MCF 10A (cell line): Measurements from ENCODE around the gene PDE1C. TPM values are rescaled to one million over a fixed set of nuclear protein-coding genes. Genes with fewer than 3 reads are reported as not detected.
A peak's percentile ranks its signal among the peaks of the same experiment; 100 is the strongest.

Experiments used
- BruUV-seq: library from RNA; stranded (reverse); fragments of 400-500 nt; replicated peaks from 2 replicates; lab custom pipeline; 2021; lab: Mats Ljungman, UMichigan
- CTCF ChIA-PET: fragments of 300-600 bp; sonication (Branson Sonifier 250); formaldehyde crosslinking; extraction: SDS; loops from one replicate; lab custom pipeline; 2021; ENCODE audit warnings: antibody characterized with exemption, inconsistent platforms; lab: Yijun Ruan, JAX
- POLR2A ChIA-PET: fragments of 300-600, 350-650 bp; sonication (Branson Sonifier 250); formaldehyde crosslinking; extraction: SDS; loops from one replicate; lab custom pipeline; 2020; ENCODE audit warnings: antibody characterized with exemption, inconsistent platforms; lab: Yijun Ruan, JAX
- DNase-seq: peaks from one replicate; pipeline ENCODE4 v3.0.0-alpha.2; 2018; ENCODE audit not compliant: unreplicated experiment
- H3K27ac Mint-ChIP-seq: one replicate; pipeline ENCODE4 v1.8.0; 2022; ENCODE audit warnings: mild to moderate bottlenecking, low read depth, mixed read lengths; ENCODE audit not compliant: unreplicated experiment
- H3K27me3 Mint-ChIP-seq: one replicate; pipeline ENCODE4 v1.8.0; 2022; ENCODE audit warnings: mixed read lengths; ENCODE audit not compliant: insufficient read depth, unreplicated experiment
- H3K36me3 Mint-ChIP-seq: one replicate; pipeline ENCODE4 v1.8.0; 2022; ENCODE audit warnings: mild to moderate bottlenecking, moderate library complexity, mixed read lengths; ENCODE audit not compliant: insufficient read depth, unreplicated experiment
- H3K4me1 Mint-ChIP-seq: one replicate; pipeline ENCODE4 v1.8.0; 2022; ENCODE audit warnings: mixed read lengths; ENCODE audit not compliant: insufficient read depth, unreplicated experiment
- H3K4me3 Mint-ChIP-seq: one replicate; pipeline ENCODE4 v1.8.0; 2022; ENCODE audit warnings: mild to moderate bottlenecking, moderate library complexity, mixed read lengths; ENCODE audit not compliant: unreplicated experiment
- H3K9me3 Mint-ChIP-seq: one replicate; pipeline ENCODE4 v1.8.0; 2022; ENCODE audit warnings: mixed read lengths; ENCODE audit not compliant: unreplicated experiment
- CTCF ChIP-seq: fragments of 200-600 bp; IDR thresholded peaks from one replicate; pipeline ENCODE4 v1.8.0; 2022; ENCODE audit warnings: antibody characterized with exemption, mild to moderate bottlenecking; ENCODE audit not compliant: unreplicated experiment
- intact Hi-C: fragments of 100-400 bp; cut with micrococcal nuclease; formaldehyde crosslinking; loops from 2 replicates; pipeline ENCODE4 v1.14.1; 2022
- total RNA-seq: library from RNA; stranded (reverse); gene quantifications from 2 replicates; pipeline ENCODE4 v1.2.3, GENCODE V29; 2022

PDE1C gene
- total RNA-seq, 1 experiment from 2014 or later = 0.14 TPM

DNA sequence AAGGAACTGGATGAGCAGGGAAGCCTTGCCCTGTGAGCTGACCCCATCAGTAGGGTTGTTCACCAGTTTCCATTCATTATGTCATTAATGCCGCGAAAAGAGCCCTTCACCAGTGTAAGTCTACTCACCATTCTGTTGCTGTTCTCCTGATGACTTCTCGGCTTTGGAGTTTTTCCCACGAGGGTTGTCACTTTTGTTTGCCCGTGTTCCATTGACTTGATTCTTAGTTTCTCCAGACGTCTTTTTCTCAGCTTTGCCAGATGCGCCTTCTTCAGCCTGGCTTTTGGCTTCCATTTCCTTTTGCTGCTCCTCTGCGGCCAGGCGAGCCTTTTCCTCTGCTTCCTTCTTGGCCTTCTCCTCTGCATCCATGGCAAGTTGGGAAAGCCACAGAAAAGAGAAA is 254.4 kb downstream of the PDE1C start:
- DNase-seq = no peak
- Mint-ChIP-seq H3K4me1 (no peaks in the 10 kb centered on the region), H3K4me3 (no peak overlapping the region), H3K9me3 (no peaks in the 10 kb centered on the region), H3K36me3 (peaks cover 6% of the 10 kb centered on the region), H3K27me3 (no peaks in the 10 kb centered on the region), H3K27ac (no peak overlapping the region)
- BruUV-seq = no TSS peak
- TF ChIP-seq CTCF = no peak
- intact Hi-C loops = no loop called here
- CTCF ChIA-PET = interaction anchor here (0.7 to 6.3 kb wide), 4 partner anchors 10 to 349 kb away, joined by 3 to 23 read pairs (median 5); no protein-coding TSS in a partner anchor
- POLR2A ChIA-PET = no interaction called here

- no peaks in the 10 kb centered on the region for H3K27me3 Mint-ChIP-seq
- DNase-seq = peak; percentile 26
- TF ChIP-seq CTCF = peak; percentile 14
- CTCF ChIA-PET = interaction anchor here (0.8 to 6.3 kb wide), 6 partner anchors 40 to 390 kb away, joined by 3 to 23 read pairs (median 5); no protein-coding TSS in a partner anchor
- H3K27ac Mint-ChIP-seq = no peak overlapping the region
- POLR2A ChIA-PET = no interaction called here
- no peaks in the 10 kb centered on the region for H3K4me1 Mint-ChIP-seq
- H3K9me3 Mint-ChIP-seq = no peaks in the 10 kb centered on the region
- H3K4me3 Mint-ChIP-seq = no peak overlapping the region
- peaks cover 6% of the 10 kb centered on the region for H3K36me3 Mint-ChIP-seq
- intact Hi-C loops = loop anchor here (1.0 kb wide), 1 partner anchor 350 kb away; no protein-coding TSS in a partner anchor
- no TSS peak for BruUV-seq
Measured at GRCh38 chr7:31814187-31814586, 256.0 kb downstream of the PDE1C start.

DNA sequence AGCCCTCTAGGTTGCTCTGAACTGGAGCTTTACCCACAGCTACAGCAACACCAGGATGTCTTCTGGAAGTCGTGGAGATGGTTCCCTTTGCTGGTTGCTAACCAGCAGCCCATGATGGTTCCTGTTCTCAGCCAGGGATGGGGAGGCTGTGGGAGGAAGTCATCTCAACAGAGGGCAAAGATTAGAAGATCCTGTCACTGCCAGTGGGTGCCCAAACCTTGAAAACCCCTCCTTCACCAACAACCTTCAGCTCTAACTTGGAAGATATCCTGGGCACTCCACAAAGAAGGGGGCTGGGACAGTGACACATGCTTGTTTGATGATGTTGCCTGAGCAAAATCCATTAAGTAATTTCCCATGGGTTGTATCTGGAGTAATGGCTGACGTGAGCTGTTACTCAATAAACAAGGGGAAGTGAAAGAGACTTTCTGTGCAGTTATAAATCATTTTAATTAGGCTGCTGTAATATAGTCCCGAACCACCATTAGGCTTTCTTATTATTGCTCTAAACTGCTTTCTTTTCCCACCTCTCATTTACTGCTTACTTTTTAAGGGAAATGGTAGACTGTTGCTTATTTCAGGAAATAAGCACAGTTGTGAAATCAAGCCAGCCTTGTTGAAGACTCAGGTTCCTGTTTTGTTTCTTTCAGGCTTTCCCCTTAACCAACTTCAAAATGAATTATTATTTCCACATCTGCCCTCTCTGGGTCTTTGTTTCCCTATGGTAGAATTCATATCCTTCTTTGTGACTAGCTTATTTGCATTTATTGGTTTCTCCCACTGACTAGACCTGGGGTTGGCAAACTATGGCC is 258.4 kb downstream of the PDE1C start:
- no peaks in the 10 kb centered on the region for H3K27me3 Mint-ChIP-seq
- no TSS peak for BruUV-seq
- H3K36me3 Mint-ChIP-seq = peaks cover 6% of the 10 kb centered on the region
- intact Hi-C loops = no loop called here
- ChIA-PET CTCF (interaction anchor here (6.3 kb wide), 1 partner anchor 353 kb away, joined by 23 read pairs; no protein-coding TSS in a partner anchor), POLR2A (no interaction called here)
- H3K4me3 Mint-ChIP-seq = no peak overlapping the region
- H3K4me1 Mint-ChIP-seq = no peaks in the 10 kb centered on the region
- H3K9me3 Mint-ChIP-seq = no peaks in the 10 kb centered on the region
- DNase-seq = peak; percentile 57
- TF ChIP-seq CTCF = no peak
- H3K27ac Mint-ChIP-seq = no peak overlapping the region

DNA sequence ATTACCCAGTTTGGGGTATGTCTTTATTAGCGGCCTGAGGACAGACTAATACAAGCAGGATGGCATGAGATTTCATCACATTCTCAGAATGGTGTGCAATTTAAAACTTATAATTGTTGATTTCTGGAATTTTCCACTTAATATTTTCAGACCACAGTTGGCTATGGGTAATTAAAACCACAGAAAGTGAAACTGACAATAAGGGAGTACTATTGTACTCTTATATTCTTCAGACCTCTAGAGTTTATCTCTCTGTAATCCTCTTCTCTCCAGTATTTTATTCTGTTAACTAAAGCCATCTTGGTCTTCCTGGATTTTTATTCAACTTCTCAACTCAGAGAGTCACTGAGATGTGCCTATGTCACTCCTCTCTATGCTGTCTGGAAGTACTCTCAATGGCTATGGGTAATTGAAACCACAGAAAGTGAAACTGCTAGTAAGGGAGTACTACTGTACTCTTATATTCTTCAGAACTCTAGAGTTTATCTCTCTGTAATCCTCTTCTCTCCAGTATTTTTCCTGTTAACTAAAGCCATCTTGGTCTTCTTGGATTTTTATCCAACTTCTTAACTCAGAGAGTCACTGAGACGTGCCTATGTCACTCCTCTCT is 264.9 kb downstream of the PDE1C start:
- CTCF ChIA-PET = no interaction called here
- H3K4me3 Mint-ChIP-seq = no peak overlapping the region

More for the DNA sequence above, 264.9 kb downstream of the PDE1C start:
- Mint-ChIP-seq H3K9me3 (no peaks in the 10 kb centered on the region), H3K4me1 (peaks cover 5% of the 10 kb centered on the region), H3K27ac (no peak overlapping the region), H3K27me3 (peaks cover 18% of the 10 kb centered on the region), H3K36me3 (no peaks in the 10 kb centered on the region)
- POLR2A ChIA-PET = no interaction called here
- no peak for DNase-seq
- intact Hi-C loops = no loop called here
- no peak for TF ChIP-seq CTCF
- no TSS peak for BruUV-seq
